Chondrocyte (in vitro differentiated cells): ENCODE data around the gene ADAM33. TPM values are rescaled to one million over a fixed set of nuclear protein-coding genes. Genes with fewer than 3 reads are reported as not detected.
A peak's percentile ranks its signal among the peaks of the same experiment; 100 is the strongest.

ENCODE experiments used
- DNase-seq: peaks from one replicate; pipeline ENCODE4 v3.0.0; 2021; ENCODE audit warnings: mixed read lengths, low spot score
- H3K27ac Mint-ChIP-seq: one replicate; pipeline ENCODE4 v1.8.0; 2021; ENCODE audit warnings: mild to moderate bottlenecking, moderate library complexity, mixed read lengths; ENCODE audit not compliant: unreplicated experiment
- H3K27me3 Mint-ChIP-seq: 2 replicates; pipeline ENCODE4 v1.8.0; 2021; ENCODE audit warnings: low read depth, mixed read lengths
- H3K36me3 Mint-ChIP-seq: 2 replicates; pipeline ENCODE4 v1.8.0; 2021; ENCODE audit warnings: low read depth, mixed read lengths
- H3K4me1 Mint-ChIP-seq: 2 replicates; pipeline ENCODE4 v1.8.0; 2021; ENCODE audit warnings: low read depth, mild to moderate bottlenecking, mixed read lengths
- H3K4me3 Mint-ChIP-seq: one replicate; pipeline ENCODE4 v1.8.0; 2021; ENCODE audit warnings: mild to moderate bottlenecking, moderate library complexity, mixed read lengths; ENCODE audit not compliant: unreplicated experiment
- H3K9me3 Mint-ChIP-seq: 2 replicates; pipeline ENCODE4 v1.8.0; 2021; ENCODE audit warnings: low read depth, mixed read lengths
- total RNA-seq: library from RNA; stranded (reverse); gene quantifications from 3 replicates; pipeline ENCODE4 v1.2.1, GENCODE V29; 2021
- TF ChIP-seq, protein P1 (sequence below): fragments of 200-600 bp; sonication (generic); IDR thresholded peaks from 2 replicates; pipeline ENCODE4 v1.5.0; 2021; ENCODE audit warnings: antibody characterized with exemption, mild to moderate bottlenecking, moderate library complexity

Gene ADAM33
- total RNA-seq, 1 donor from 2014 or later: 13.1 TPM

DNA sequence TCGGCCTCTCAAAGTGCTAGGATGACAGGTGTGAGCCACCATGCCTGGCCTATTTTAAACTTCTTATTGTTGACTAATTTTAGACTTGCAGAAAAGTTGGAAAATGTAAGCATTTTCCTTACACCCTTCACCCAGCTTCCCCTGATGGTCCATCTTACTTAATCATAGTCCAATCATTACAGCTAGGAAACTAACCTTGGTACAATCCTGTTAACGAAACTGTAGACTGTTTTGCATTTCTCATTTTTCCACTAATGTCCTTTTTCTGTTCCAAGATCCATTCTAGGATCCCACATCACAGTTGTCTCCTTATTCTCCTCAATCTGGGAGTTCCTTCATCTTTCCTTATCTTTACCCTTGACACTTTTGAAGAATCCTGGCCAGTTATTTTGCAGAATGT is 18.0 kb downstream of the ADAM33 start:
- Mint-ChIP-seq H3K27ac (no peak overlapping the region), H3K27me3 (peaks cover 20% of the 10 kb centered on the region), H3K9me3 (no peaks in the 10 kb centered on the region), H3K4me3 (no peak overlapping the region), H3K4me1 (no peaks in the 10 kb centered on the region), H3K36me3 (no peaks in the 10 kb centered on the region)
- DNase-seq: peak; percentile 9
- TF ChIP-seq, protein P1, sequence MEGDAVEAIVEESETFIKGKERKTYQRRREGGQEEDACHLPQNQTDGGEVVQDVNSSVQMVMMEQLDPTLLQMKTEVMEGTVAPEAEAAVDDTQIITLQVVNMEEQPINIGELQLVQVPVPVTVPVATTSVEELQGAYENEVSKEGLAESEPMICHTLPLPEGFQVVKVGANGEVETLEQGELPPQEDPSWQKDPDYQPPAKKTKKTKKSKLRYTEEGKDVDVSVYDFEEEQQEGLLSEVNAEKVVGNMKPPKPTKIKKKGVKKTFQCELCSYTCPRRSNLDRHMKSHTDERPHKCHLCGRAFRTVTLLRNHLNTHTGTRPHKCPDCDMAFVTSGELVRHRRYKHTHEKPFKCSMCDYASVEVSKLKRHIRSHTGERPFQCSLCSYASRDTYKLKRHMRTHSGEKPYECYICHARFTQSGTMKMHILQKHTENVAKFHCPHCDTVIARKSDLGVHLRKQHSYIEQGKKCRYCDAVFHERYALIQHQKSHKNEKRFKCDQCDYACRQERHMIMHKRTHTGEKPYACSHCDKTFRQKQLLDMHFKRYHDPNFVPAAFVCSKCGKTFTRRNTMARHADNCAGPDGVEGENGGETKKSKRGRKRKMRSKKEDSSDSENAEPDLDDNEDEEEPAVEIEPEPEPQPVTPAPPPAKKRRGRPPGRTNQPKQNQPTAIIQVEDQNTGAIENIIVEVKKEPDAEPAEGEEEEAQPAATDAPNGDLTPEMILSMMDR: no peak

DNA sequence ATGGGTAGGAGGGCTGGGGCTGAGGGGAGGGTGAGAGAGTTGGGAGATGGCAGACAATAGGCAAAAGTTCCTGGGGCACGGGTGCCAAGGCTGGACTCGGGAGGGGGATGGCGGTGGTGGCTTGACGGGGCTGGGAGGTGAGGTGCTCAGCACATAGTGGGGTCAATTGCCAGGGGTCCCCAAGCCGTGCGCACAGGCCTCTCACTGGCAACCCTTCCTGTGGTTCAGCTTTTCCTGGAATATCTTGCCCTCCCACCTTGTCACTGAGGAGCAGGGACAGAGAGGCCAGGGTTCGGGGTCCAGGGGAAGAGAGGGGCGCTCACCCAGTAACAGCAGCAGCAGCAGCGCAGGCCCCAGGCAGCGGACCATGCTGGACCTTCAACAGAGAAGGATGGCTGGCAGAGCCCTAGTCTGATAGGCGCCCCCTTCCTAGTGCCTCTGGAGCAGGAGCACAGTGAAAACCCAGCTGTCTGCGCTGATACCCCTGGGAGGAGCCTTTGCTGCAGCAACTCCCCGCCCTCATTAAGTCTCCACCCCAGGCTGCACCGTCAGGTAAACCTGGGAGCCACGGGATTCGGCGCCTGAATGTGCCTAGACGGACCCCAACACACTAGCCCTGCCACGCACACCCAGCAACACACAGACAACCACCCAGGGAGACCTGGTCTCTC is 18.6 kb downstream of the ADAM33 start, which contains the start of gene GFRA4:
Gene GFRA4 (minus strand): TSS at position 369 of the 671 bp plus-strand sequence. CDS start 0 bp downstream, at position 369.
- H3K36me3 Mint-ChIP-seq: no peaks in the 10 kb centered on the region
- no peak within 1 kb of the TSS for H3K27ac Mint-ChIP-seq
- peak; percentile 82 for DNase-seq
- TF ChIP-seq, protein P1: no peak
- no peaks in the 10 kb centered on the region for H3K4me1 Mint-ChIP-seq
- no peaks in the 10 kb centered on the region for H3K9me3 Mint-ChIP-seq
- no peak within 1 kb of the TSS for H3K4me3 Mint-ChIP-seq
- peaks cover 23% of the 10 kb centered on the region for H3K27me3 Mint-ChIP-seq

DNA sequence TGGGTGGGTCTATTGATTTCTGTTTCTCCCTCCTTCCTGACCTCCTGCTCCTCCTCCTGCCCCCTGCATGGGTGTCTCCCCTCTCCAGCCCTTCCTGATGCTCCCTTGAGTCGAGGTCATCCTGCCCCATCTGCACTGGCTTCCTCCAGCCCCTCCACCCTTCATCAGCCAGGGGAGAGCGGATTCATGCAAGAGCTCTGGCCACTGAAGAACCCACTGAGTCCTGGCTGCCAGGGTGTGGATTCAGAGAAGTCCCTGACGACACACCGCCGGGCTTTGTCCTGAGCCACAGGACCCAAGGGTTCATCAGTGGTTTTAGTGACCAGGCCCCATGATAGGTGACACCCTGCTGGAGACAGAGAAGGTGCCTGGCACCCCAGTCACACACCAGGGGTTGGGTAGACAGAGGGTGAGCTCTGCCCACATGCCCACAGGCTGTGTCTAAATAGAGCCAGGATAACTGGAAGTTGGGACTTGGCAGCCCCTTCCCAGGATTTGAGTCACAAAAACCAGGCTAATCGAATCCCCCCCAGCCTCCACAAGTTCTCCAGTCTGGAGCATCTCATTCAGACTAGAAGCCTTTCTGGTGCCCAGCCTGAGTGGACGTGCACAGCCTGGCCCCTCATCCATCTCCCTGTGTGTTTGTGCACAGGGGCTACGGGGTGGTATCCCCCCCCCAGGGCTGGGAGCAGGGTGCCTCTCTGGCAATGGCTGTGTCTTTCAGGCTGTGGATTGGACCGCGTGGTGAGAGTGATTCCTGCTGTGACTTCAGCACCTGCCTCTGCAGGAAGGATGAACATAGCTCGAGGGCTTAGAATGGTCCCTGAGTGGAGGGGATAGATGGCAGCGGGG is 19.8 kb downstream of the ADAM33 start:
- Mint-ChIP-seq H3K27ac (no peak overlapping the region), H3K4me3 (no peak overlapping the region), H3K27me3 (peaks cover 23% of the 10 kb centered on the region), H3K4me1 (no peaks in the 10 kb centered on the region), H3K9me3 (no peaks in the 10 kb centered on the region), H3K36me3 (no peaks in the 10 kb centered on the region)
- peak; percentile 76 for DNase-seq
- TF ChIP-seq, protein P1: no peak

DNA sequence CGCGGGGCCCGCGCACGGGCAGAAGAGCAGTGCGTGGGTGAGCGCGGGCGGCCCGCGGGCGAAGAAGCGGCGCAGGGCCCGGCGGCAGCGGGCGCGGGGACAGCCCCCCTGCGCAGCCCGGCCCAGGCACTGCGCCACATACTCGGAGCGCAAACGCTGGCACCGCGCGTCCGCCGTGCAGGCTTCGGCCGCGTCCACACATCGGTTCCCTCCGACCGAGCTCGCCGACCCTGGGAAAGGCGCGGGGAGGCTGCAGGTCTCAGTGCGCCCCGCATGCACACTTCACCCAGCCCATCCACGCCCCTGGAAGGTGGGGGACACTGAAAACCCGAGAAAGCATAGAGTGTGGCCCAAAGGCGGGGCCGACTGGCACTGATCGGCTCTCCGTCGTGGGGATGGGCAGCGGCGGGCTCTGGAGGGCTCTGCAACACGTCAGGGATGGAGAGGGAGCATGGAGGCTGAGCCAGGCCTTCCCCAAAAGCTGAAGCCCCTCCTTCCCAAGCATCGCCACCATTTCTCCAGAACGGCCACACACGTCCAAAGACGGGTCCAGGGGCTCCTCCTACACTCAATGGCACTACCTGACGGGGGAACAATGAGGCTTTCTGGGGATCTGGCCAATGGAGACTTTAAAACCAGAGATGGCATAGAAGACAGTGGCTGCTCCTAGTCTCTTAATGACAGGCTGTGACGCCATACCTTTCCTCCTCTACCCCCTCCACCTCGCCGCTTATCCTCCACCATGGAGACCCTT is 20.6 kb downstream of the ADAM33 start:
- Mint-ChIP-seq H3K27ac (no peak overlapping the region), H3K4me3 (no peak overlapping the region), H3K9me3 (no peaks in the 10 kb centered on the region), H3K27me3 (peaks cover 23% of the 10 kb centered on the region), H3K4me1 (no peaks in the 10 kb centered on the region), H3K36me3 (no peaks in the 10 kb centered on the region)
- peak; percentile 89 for DNase-seq
- TF ChIP-seq, protein P1: no peak
